ENCODE data around the gene ANTXR2.

The ANTXR2 gene

DNA sequence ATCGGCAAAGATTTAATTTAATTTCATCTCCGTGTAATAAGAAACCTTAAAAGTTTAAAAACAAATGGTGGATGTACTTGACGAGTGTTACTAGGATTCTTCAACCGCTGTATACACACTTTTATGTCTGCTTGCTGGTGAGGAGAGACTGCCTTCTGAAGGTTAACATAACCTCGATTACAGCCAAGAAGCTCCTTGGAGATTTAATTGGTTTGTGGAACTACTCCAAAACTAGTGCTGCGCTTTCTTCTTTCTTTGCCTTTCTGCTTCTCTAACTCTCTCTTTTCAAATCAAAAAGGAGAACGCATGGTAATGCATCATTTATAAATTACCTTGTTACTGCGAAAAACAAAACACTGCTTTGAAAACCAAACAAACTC lies 109.0 kb downstream of the ANTXR2 start:
- TF ChIP-seq TAF1 (IDR thresholded peaks at IDR 0.05; ENCODE audit: borderline replicate concordance, insufficient read depth, low read length) = no peak
- TF ChIP-seq POLR2AphosphoS5 (IDR thresholded peaks at IDR 0.05; ENCODE audit: low read depth, low read length) = no peak
- TF ChIP-seq, protein P1, sequence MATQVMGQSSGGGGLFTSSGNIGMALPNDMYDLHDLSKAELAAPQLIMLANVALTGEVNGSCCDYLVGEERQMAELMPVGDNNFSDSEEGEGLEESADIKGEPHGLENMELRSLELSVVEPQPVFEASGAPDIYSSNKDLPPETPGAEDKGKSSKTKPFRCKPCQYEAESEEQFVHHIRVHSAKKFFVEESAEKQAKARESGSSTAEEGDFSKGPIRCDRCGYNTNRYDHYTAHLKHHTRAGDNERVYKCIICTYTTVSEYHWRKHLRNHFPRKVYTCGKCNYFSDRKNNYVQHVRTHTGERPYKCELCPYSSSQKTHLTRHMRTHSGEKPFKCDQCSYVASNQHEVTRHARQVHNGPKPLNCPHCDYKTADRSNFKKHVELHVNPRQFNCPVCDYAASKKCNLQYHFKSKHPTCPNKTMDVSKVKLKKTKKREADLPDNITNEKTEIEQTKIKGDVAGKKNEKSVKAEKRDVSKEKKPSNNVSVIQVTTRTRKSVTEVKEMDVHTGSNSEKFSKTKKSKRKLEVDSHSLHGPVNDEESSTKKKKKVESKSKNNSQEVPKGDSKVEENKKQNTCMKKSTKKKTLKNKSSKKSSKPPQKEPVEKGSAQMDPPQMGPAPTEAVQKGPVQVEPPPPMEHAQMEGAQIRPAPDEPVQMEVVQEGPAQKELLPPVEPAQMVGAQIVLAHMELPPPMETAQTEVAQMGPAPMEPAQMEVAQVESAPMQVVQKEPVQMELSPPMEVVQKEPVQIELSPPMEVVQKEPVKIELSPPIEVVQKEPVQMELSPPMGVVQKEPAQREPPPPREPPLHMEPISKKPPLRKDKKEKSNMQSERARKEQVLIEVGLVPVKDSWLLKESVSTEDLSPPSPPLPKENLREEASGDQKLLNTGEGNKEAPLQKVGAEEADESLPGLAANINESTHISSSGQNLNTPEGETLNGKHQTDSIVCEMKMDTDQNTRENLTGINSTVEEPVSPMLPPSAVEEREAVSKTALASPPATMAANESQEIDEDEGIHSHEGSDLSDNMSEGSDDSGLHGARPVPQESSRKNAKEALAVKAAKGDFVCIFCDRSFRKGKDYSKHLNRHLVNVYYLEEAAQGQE (IDR thresholded peaks at IDR 0.05; ENCODE audit: insufficient read depth in 1 of 2, low read depth in 2 of 2, low read length in 2 of 2) = no peak
- TF ChIP-seq SIN3A (IDR thresholded peaks at IDR 0.05; ENCODE audit: borderline replicate concordance, insufficient read depth, low read length) = no peak
- no peak for TF ChIP-seq FOXP2 (optimal IDR thresholded peaks at IDR 0.05; ENCODE audit: borderline replicate concordance, extremely low read depth, extremely low read length, insufficient read depth)

DNA sequence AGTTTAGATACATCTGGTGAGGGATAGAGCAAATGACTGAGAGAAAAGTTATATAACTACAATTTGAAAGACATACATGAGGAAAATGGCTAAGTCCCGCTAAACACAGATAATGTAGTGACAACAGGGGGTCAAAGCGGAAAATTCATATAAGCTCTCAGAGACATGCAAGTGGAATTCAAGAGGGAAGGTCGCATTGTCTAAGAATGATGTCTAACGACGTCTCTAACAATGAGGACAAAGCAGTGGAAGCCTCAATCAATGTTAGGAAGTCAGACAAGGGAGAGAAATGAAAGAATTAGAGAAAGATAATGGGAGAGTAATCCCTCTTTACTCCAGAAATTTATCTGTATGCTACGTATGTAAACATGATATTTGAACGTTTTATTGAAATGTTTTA lies 113.4 kb downstream of the ANTXR2 start:
- TF ChIP-seq SIN3A (IDR thresholded peaks at IDR 0.05; ENCODE audit: borderline replicate concordance, insufficient read depth, low read length) (no peak), FOXP2 (optimal IDR thresholded peaks at IDR 0.05; ENCODE audit: borderline replicate concordance, extremely low read depth, extremely low read length, insufficient read depth) (no peak), TAF1 (IDR thresholded peaks at IDR 0.05; ENCODE audit: borderline replicate concordance, insufficient read depth, low read length) (no peak), POLR2AphosphoS5 (IDR thresholded peaks at IDR 0.05; ENCODE audit: low read depth, low read length) (no peak)
- TF ChIP-seq, protein P1 (IDR thresholded peaks at IDR 0.05; ENCODE audit: insufficient read depth in 1 of 2, low read depth in 2 of 2, low read length in 2 of 2) = no peak

DNA sequence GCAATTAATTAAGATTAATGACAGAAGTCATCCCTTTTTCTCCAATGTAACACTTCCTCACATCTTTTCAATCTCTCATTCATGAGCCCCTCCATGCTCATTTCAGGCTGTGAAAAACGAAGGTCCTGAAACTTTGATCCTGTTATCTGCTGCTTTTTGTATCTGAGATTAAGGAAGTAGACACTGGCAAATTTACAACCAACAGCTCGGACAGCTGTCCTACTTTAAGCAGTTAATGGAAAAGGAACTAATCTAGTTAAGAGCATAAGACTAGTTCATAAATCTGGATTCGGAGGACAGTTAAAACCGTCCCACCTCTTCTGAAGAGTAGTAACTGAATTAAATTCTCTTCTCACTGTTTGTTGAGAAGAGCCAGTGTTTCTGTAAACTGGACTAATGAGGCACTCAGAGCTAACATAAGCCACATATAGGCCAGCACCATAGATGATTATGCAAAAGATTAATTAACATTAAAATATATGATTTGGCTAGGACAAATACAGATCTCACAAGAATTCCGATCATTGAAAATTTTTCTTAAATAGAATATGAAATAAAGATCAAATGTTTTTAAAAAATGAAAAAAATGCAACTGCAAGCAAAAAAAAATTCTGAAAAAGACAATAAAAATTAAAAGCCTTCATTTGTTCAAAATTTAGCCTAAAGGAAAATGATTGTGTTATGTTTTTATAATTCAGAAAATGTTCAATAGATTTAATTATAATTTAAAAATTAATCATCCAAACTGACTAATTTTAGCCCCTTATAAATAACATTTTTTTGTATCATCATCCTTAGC lies 114.4 kb downstream of the ANTXR2 start:
- TF ChIP-seq POLR2AphosphoS5 (IDR thresholded peaks at IDR 0.05; ENCODE audit: low read depth, low read length) = no peak
- no peak for TF ChIP-seq SIN3A (IDR thresholded peaks at IDR 0.05; ENCODE audit: borderline replicate concordance, insufficient read depth, low read length)
- TF ChIP-seq TAF1 (IDR thresholded peaks at IDR 0.05; ENCODE audit: borderline replicate concordance, insufficient read depth, low read length) = no peak
- no peak for TF ChIP-seq FOXP2 (optimal IDR thresholded peaks at IDR 0.05; ENCODE audit: borderline replicate concordance, extremely low read depth, extremely low read length, insufficient read depth)
- TF ChIP-seq, protein P1 (IDR thresholded peaks at IDR 0.05; ENCODE audit: insufficient read depth in 1 of 2, low read depth in 2 of 2, low read length in 2 of 2) = no peak

DNA sequence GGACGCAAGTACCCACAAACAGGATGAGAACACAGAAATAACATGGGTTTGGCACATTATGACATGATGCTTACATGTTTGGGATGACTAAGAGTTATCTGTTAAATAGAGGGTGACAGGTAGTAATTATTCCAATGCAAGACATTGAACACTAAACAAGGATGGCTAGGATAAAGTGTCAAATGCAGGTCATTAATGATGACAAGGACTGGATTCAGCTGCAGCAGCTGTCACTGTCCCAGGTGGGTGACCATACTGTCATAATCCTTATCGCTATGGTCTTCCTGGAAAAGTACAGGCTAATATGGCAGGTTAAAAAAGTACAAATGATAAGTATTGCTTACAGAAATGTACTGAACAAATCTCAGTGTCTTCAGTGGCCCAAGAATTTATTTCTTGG lies 123.9 kb downstream of the ANTXR2 start:
- TF ChIP-seq POLR2AphosphoS5 (IDR thresholded peaks at IDR 0.05; ENCODE audit: low read depth, low read length) = no peak
- TF ChIP-seq, protein P1 (IDR thresholded peaks at IDR 0.05; ENCODE audit: insufficient read depth in 1 of 2, low read depth in 2 of 2, low read length in 2 of 2) = no peak
- TF ChIP-seq SIN3A (IDR thresholded peaks at IDR 0.05; ENCODE audit: borderline replicate concordance, insufficient read depth, low read length) = no peak
- TF ChIP-seq FOXP2 (optimal IDR thresholded peaks at IDR 0.05; ENCODE audit: borderline replicate concordance, extremely low read depth, extremely low read length, insufficient read depth) = no peak
- no peak for TF ChIP-seq TAF1 (IDR thresholded peaks at IDR 0.05; ENCODE audit: borderline replicate concordance, insufficient read depth, low read length)

Measured in PFSK-1 (cell line).